SK-N-SH treated with all-trans-retinoic acid at 6 μM for 48 hours (cell line): ENCODE measurements around the gene SGK1.

Source experiments
- ESRRG ChIP-seq: fragments of 250-450 bp; sonication (Bioruptor Pico); IDR thresholded peaks from 2 replicates; pipeline ENCODE4 v1.6.1; 2021; ENCODE audit warnings: mild to moderate bottlenecking
- OSR1 ChIP-seq: fragments of 250-450 bp; sonication (Bioruptor Pico); IDR thresholded peaks from 2 replicates; pipeline ENCODE4 v1.8.0; 2022; ENCODE audit warnings: moderate library complexity, mild to moderate bottlenecking, inconsistent platforms
- ZC3H10 ChIP-seq: fragments of 250-450 bp; sonication (Bioruptor Pico); IDR thresholded peaks from 2 replicates; pipeline ENCODE4 v1.5.1; 2021; ENCODE audit warnings: mild to moderate bottlenecking, moderate library complexity

- TF ChIP-seq OSR1 (no peak), ESRRG (CRISPR knock-in tag) (no peak), ZC3H10 (CRISPR knock-in tag) (no peak)
These were observed 153.6 kb downstream of the SGK1 start for GRCh38 chr6:134164300-134164699.
